HG03520 (cell line): Measurements from ENCODE around the gene RBMS1.

Source experiments
- ATAC-seq: cut with Tn5 transposase; IDR thresholded peaks from one replicate; pipeline ENCODE4 v1.9.1; 2021; ENCODE audit warnings: mild to moderate bottlenecking, moderate library complexity; ENCODE audit not compliant: unreplicated experiment

The RBMS1 gene

GRCh38 chr2:160365716-160366367 is 127.8 kb downstream of the RBMS1 start:
- no peak for ATAC-seq

GRCh38 chr2:160364364-160364763 is 129.2 kb downstream of the RBMS1 start:
- no peak for ATAC-seq

GRCh38 chr2:160363961-160364360 is 129.6 kb downstream of the RBMS1 start:
- no peak for ATAC-seq

- no peak for ATAC-seq
Observed at GRCh38 chr2:160363055-160363454, 130.6 kb downstream of the RBMS1 start.

GRCh38 chr2:160362541-160362940 is 131.1 kb downstream of the RBMS1 start:
- ATAC-seq = no peak

- no peak for ATAC-seq
Observed at GRCh38 chr2:160362018-160362417, 131.6 kb downstream of the RBMS1 start.

- no peak for ATAC-seq
Observed at GRCh38 chr2:160360089-160360757, 133.4 kb downstream of the RBMS1 start.

GRCh38 chr2:160358046-160358445 is 135.6 kb downstream of the RBMS1 start:
- no peak for ATAC-seq

- ATAC-seq = no peak
Observed at GRCh38 chr2:160356485-160356884, 137.1 kb downstream of the RBMS1 start.

GRCh38 chr2:160355080-160355479 is 138.5 kb downstream of the RBMS1 start:
- no peak for ATAC-seq

- no peak for ATAC-seq
Observed at GRCh38 chr2:160354677-160355076, 138.9 kb downstream of the RBMS1 start.

- no peak for ATAC-seq
Observed at GRCh38 chr2:160353813-160354212, 139.8 kb downstream of the RBMS1 start.

GRCh38 chr2:160353166-160353565 is 140.4 kb downstream of the RBMS1 start:
- ATAC-seq = no peak

- no peak for ATAC-seq
Observed at GRCh38 chr2:160352500-160352899, 141.1 kb downstream of the RBMS1 start.

- ATAC-seq = no peak
Observed at GRCh38 chr2:160351956-160352355, 141.7 kb downstream of the RBMS1 start.

- no peak for ATAC-seq
Observed at GRCh38 chr2:160349306-160349705, 144.3 kb downstream of the RBMS1 start.

- no peak for ATAC-seq
Observed at GRCh38 chr2:160347269-160347863, 146.2 kb downstream of the RBMS1 start.

- no peak for ATAC-seq
Observed at GRCh38 chr2:160345071-160345764, 148.4 kb downstream of the RBMS1 start.

GRCh38 chr2:160343404-160343803 is 150.2 kb downstream of the RBMS1 start:
- no peak for ATAC-seq

- ATAC-seq = no peak
Observed at GRCh38 chr2:160339726-160340125, 153.9 kb downstream of the RBMS1 start.

- ATAC-seq = no peak
Observed at GRCh38 chr2:160338901-160339685, 154.5 kb downstream of the RBMS1 start.
